IMR-90 (cell line): ENCODE data around the gene TMEM50B. TPM values are rescaled to one million over a fixed set of nuclear protein-coding genes. Genes with fewer than 3 reads are reported as not detected.

ENCODE experiments used
- ATAC-seq: fragments of 200-7000 bp; cut with Tn5 transposase; 2 replicates; pipeline ENCODE4 v1.9.1; 2020; ENCODE audit warnings: low read depth, mild to moderate bottlenecking, moderate library complexity
- BruUV-seq: library from RNA; stranded (reverse); fragments of 400-500 nt; replicated peaks from 2 replicates; lab custom pipeline; 2021; lab: Mats Ljungman, UMichigan
- CTCF ChIA-PET: fragments of 300-600 bp; formaldehyde crosslinking; extraction: SDS; loops from one replicate; lab custom pipeline; 2021; ENCODE audit warnings: antibody characterized with exemption; lab: Yijun Ruan, JAX
- POLR2A ChIA-PET: fragments of 300-600 bp; sonication (Branson Sonifier 250); formaldehyde crosslinking; loops from one replicate; lab custom pipeline; 2022; ENCODE audit warnings: antibody characterized with exemption; ENCODE audit not compliant: unreplicated experiment; lab: Charles Lee
- DNase-seq: peaks from one replicate; pipeline ENCODE4 v3.0.0; 2013
- H2AFZ ChIP-seq: replicated peaks from 2 replicates; pipeline ENCODE3; 2013; ENCODE audit warnings: low read length, mild to moderate bottlenecking; ENCODE audit not compliant: poor library complexity
- H2AK5ac ChIP-seq: 2 replicates; pipeline ENCODE4 v1.6.1; 2013; ENCODE audit warnings: low read depth, low read length, inconsistent platforms
- H2AK9ac ChIP-seq: replicated peaks from 2 replicates; pipeline ENCODE3; 2013; ENCODE audit warnings: mild to moderate bottlenecking, low read depth, low read length, moderate library complexity; ENCODE audit not compliant: poor library complexity
- H2BK120ac ChIP-seq: 2 replicates; pipeline ENCODE4 v1.6.1; 2013; ENCODE audit warnings: low read depth, low read length, inconsistent platforms
- H2BK15ac ChIP-seq: 3 replicates; pipeline ENCODE4 v1.6.1; 2013; ENCODE audit warnings: low read depth, low read length, inconsistent platforms
- H2BK20ac ChIP-seq: 2 replicates; pipeline ENCODE4 v1.6.1; 2013; ENCODE audit warnings: low read depth, mild to moderate bottlenecking, inconsistent platforms, low read length, moderate library complexity
- H2BK5ac ChIP-seq: 2 replicates; pipeline ENCODE4 v1.6.1; 2013; ENCODE audit warnings: mild to moderate bottlenecking, low read depth, low read length, inconsistent platforms; ENCODE audit not compliant: poor library complexity, severe bottlenecking
- H3K14ac ChIP-seq: replicated peaks from 2 replicates; pipeline ENCODE4 v1.6.1; 2013; ENCODE audit warnings: low read depth, low read length, inconsistent platforms
- H3K18ac ChIP-seq: 2 replicates; pipeline ENCODE4 v1.6.1; 2013; ENCODE audit warnings: low read depth, low read length, control low read depth
- H3K23ac ChIP-seq: 2 replicates; pipeline ENCODE4 v1.6.1; 2013; ENCODE audit warnings: low read depth, low read length, inconsistent platforms
- H3K27ac ChIP-seq: 2 replicates; pipeline ENCODE4 v1.5.1; 2013; ENCODE audit warnings: mild to moderate bottlenecking, control low read depth, low read length; ENCODE audit not compliant: insufficient read depth
- H3K27me3 ChIP-seq: 2 replicates; pipeline ENCODE4 v1.6.1; 2013; ENCODE audit warnings: low read length; ENCODE audit not compliant: control insufficient read depth, insufficient read depth
- H3K36me3 ChIP-seq: 2 replicates; pipeline ENCODE4 v1.6.1; 2013; ENCODE audit warnings: low read length, mixed read lengths; ENCODE audit not compliant: control insufficient read depth, insufficient read depth
- H3K4ac ChIP-seq: 2 replicates; pipeline ENCODE4 v1.6.1; 2013; ENCODE audit warnings: low read depth, low read length, inconsistent platforms
- H3K4me1 ChIP-seq: 2 replicates; pipeline ENCODE4 v1.6.1; 2013; ENCODE audit warnings: low read length, mixed read lengths; ENCODE audit not compliant: control insufficient read depth, insufficient read depth
- H3K4me2 ChIP-seq: 2 replicates; pipeline ENCODE4 v1.6.1; 2013; ENCODE audit warnings: low read depth, mild to moderate bottlenecking, control low read depth, low read length, moderate library complexity
- H3K4me3 ChIP-seq: 2 replicates; pipeline ENCODE4 v1.5.1; 2013; ENCODE audit warnings: low read depth, mild to moderate bottlenecking, control low read depth, low read length, moderate library complexity; ENCODE audit not compliant: insufficient read depth
- H3K56ac ChIP-seq: 2 replicates; pipeline ENCODE4 v1.6.1; 2013; ENCODE audit warnings: low read length, inconsistent platforms; ENCODE audit not compliant: insufficient read depth; ENCODE audit errors: extremely low read depth
- H3K79me1 ChIP-seq, 2 experiments: 2 replicates each; pipeline ENCODE4 v1.6.1; 2013; ENCODE audit warnings: low read length in 2 of 2, inconsistent platforms in 1 of 2, low read depth in 1 of 2
- H3K9ac ChIP-seq: 2 replicates; pipeline ENCODE4 v1.6.1; 2013; ENCODE audit warnings: low read depth, low read length, control low read depth
- H3K9me1 ChIP-seq: 2 replicates; pipeline ENCODE4 v1.6.1; 2013; ENCODE audit warnings: low read length, inconsistent platforms; ENCODE audit not compliant: insufficient read depth
- H3K9me3 ChIP-seq: 2 replicates; pipeline ENCODE4 v1.6.1; 2013; ENCODE audit warnings: low read length; ENCODE audit not compliant: control insufficient read depth, insufficient read depth
- H4K20me1 ChIP-seq: 2 replicates; pipeline ENCODE4 v1.6.1; 2013; ENCODE audit warnings: low read length, inconsistent platforms; ENCODE audit not compliant: insufficient read depth
- H4K5ac ChIP-seq: 2 replicates; pipeline ENCODE4 v1.6.1; 2013; ENCODE audit warnings: mild to moderate bottlenecking, low read depth, low read length, control low read depth
- H4K8ac ChIP-seq, 2 experiments: 2 replicates each; pipeline ENCODE4 v1.6.1; 2013; ENCODE audit warnings: low read depth in 2 of 2, low read length in 2 of 2, control low read depth in 1 of 2, inconsistent platforms in 1 of 2
- H4K91ac ChIP-seq: 2 replicates; pipeline ENCODE4 v1.6.1; 2013; ENCODE audit warnings: low read depth, low read length, inconsistent platforms; ENCODE audit not compliant: insufficient read depth
- BHLHE40 ChIP-seq: fragments of 150-350 bp; IDR thresholded peaks from 2 replicates; pipeline ENCODE4 v1.6.1; 2016; ENCODE audit warnings: mild to moderate bottlenecking, low read depth, low read length
- CEBPB ChIP-seq: IDR thresholded peaks from 2 replicates; pipeline ENCODE4 v1.6.1; 2012; ENCODE audit warnings: low read depth, low read length, improper control_type of control experiment
- FOS ChIP-seq: fragments of 150-350 bp; IDR thresholded peaks from 2 replicates; pipeline ENCODE4 v1.6.1; 2016; ENCODE audit warnings: low read depth, low read length
- MXI1 ChIP-seq: IDR thresholded peaks from 2 replicates; pipeline ENCODE4 v1.6.1; 2012; ENCODE audit warnings: low read depth, mild to moderate bottlenecking, low read length, moderate library complexity, borderline replicate concordance
- WGBS, 2 experiments: methylation state at CpG; one replicate each; pipeline versions ENCODE4 v1.1.5 to v1.1.7; 2013; ENCODE audit warnings: missing lambda C conversion rate in 2 of 2; ENCODE audit not compliant: insufficient read length in 1 of 2; ENCODE audit errors: extremely low coverage in 2 of 2; 5-methylcytosine and 5-hydroxymethylcytosine counted together
- dilution Hi-C: fragments of 300-500 bp; cut with HindIII; formaldehyde crosslinking; loops from one replicate; pipeline ENCODE4 v1.14.3; 2018; ENCODE audit warnings: low sequenced_read_pairs; ENCODE audit not compliant: unreplicated experiment
- in situ Hi-C: fragments of 300-500 bp; cut with MboI; formaldehyde crosslinking; loops from 3 replicates; pipeline ENCODE4 v1.14.3; 2019; ENCODE audit warnings: low sequenced_read_pairs, inconsistent platforms, mixed read lengths
- intact Hi-C: fragments of 100-400 bp; cut with micrococcal nuclease; formaldehyde crosslinking; loops from 2 replicates; pipeline ENCODE4 v1.10.0; 2022
- polyA plus RNA-seq, 3 experiments: library from polyadenylated mRNA; depleted of rRNA; stranded (reverse); fragments of >200 nt; gene quantifications; 2 replicates each; pipeline ENCODE4 v1.2.3, GENCODE V29; 2012; ENCODE audit warnings: low replicate concordance in 1 of 3
- total RNA-seq: library from RNA; depleted of rRNA; stranded (reverse); fragments of >200 nt; gene quantifications from 2 replicates; pipeline ENCODE4 v1.2.3, GENCODE V29; 2012
- TF ChIP-seq, protein P1 (sequence below): fragments of 150-350 bp; IDR thresholded peaks from 2 replicates; pipeline ENCODE4 v1.6.1; 2017; ENCODE audit warnings: mild to moderate bottlenecking, antibody characterized with exemption, low read length, low read depth
- TF ChIP-seq, protein P2 (sequence below): fragments of 150-350 bp; IDR thresholded peaks from 2 replicates; pipeline ENCODE4 v1.6.1; 2016; ENCODE audit warnings: low read depth, mild to moderate bottlenecking, low read length, moderate library complexity, borderline replicate concordance

The TMEM50B gene
- total and polyA plus RNA-seq, 2 of the 4 experiments (the other 2 are of a cell fraction) = 10.9 to 25.9 TPM

DNA sequence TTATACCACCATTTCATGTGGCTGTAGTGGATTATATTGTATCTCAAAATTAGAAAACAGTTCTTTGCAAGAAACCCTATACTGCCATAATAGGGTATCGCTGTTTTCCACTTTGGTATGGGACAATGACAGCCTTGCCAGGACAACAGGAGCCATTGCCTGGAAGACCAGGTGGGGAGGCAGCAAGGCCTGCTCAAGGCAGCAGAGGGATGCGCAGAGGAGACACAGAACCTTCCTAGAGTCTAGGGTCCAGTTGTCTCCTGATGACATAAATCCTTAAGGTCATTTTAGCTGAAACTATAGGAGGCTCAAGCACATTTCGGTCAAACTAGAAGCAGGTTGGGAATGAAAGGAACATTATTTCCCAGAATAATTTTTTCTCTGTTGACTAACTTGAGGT, 48.9 kb downstream of the TMEM50B start:
- H2BK20ac ChIP-seq = no peak overlapping the region
- BruUV-seq = no TSS peak
- no peak overlapping the region for H2AFZ ChIP-seq
- no peak overlapping the region for H2BK120ac ChIP-seq
- dilution Hi-C loops = no loop called here
- no peaks in the 10 kb centered on the region for H3K9me1 ChIP-seq
- no peak overlapping the region for H3K56ac ChIP-seq
- H3K4ac ChIP-seq = no peak overlapping the region
- H3K27ac ChIP-seq = no peak overlapping the region
- H3K27me3 ChIP-seq = no peaks in the 10 kb centered on the region
- ChIA-PET CTCF (no interaction called here), POLR2A (no interaction called here)
- H3K14ac ChIP-seq = no peak overlapping the region
- no peak overlapping the region for H2BK15ac ChIP-seq
- WGBS, 2 experiments = no CpG with 5 or more reads among the region's 3 CpGs
- peaks cover 10% of the 10 kb centered on the region for H3K4me1 ChIP-seq
- no peak overlapping the region for H3K9ac ChIP-seq
- no peak overlapping the region for H3K23ac ChIP-seq
- no peak overlapping the region for H3K4me2 ChIP-seq
- in situ Hi-C loops = loop anchor here (25.0 kb wide), 1 partner anchor 594 kb away; no protein-coding TSS in a partner anchor
- H3K79me1 ChIP-seq = peaks cover 23 to 55% of the 10 kb centered on the region in 2 experiments
- no peak overlapping the region for H2AK9ac ChIP-seq
- no peak for ATAC-seq
- H4K5ac ChIP-seq = no peak overlapping the region
- no peak overlapping the region for H4K91ac ChIP-seq
- intact Hi-C loops = no loop called here
- H3K18ac ChIP-seq = no peak overlapping the region
- no peak overlapping the region for H4K8ac ChIP-seq
- TF ChIP-seq, protein P1, sequence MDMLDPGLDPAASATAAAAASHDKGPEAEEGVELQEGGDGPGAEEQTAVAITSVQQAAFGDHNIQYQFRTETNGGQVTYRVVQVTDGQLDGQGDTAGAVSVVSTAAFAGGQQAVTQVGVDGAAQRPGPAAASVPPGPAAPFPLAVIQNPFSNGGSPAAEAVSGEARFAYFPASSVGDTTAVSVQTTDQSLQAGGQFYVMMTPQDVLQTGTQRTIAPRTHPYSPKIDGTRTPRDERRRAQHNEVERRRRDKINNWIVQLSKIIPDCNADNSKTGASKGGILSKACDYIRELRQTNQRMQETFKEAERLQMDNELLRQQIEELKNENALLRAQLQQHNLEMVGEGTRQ = no peak
- TF ChIP-seq, protein P2, sequence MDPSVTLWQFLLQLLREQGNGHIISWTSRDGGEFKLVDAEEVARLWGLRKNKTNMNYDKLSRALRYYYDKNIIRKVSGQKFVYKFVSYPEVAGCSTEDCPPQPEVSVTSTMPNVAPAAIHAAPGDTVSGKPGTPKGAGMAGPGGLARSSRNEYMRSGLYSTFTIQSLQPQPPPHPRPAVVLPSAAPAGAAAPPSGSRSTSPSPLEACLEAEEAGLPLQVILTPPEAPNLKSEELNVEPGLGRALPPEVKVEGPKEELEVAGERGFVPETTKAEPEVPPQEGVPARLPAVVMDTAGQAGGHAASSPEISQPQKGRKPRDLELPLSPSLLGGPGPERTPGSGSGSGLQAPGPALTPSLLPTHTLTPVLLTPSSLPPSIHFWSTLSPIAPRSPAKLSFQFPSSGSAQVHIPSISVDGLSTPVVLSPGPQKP = no peak
- TF ChIP-seq CEBPB (no peak), MXI1 (no peak), FOS (no peak), BHLHE40 (no peak)
- no peak overlapping the region for H3K4me3 ChIP-seq
- no peak for DNase-seq
- no peak overlapping the region for H2AK5ac ChIP-seq
- peaks cover 58% of the 10 kb centered on the region for H3K36me3 ChIP-seq
- peaks cover 10% of the 10 kb centered on the region for H4K20me1 ChIP-seq
- H3K9me3 ChIP-seq = no peaks in the 10 kb centered on the region
- H2BK5ac ChIP-seq = no peak overlapping the region
